ENCODE results near the gene PACSIN2.
"Not testable (repeated sequence)": the region's sequence is repeated elsewhere in the genome, so short reads cannot be mapped to it uniquely, and the experiment has no call there.

The PACSIN2 gene

DNA sequence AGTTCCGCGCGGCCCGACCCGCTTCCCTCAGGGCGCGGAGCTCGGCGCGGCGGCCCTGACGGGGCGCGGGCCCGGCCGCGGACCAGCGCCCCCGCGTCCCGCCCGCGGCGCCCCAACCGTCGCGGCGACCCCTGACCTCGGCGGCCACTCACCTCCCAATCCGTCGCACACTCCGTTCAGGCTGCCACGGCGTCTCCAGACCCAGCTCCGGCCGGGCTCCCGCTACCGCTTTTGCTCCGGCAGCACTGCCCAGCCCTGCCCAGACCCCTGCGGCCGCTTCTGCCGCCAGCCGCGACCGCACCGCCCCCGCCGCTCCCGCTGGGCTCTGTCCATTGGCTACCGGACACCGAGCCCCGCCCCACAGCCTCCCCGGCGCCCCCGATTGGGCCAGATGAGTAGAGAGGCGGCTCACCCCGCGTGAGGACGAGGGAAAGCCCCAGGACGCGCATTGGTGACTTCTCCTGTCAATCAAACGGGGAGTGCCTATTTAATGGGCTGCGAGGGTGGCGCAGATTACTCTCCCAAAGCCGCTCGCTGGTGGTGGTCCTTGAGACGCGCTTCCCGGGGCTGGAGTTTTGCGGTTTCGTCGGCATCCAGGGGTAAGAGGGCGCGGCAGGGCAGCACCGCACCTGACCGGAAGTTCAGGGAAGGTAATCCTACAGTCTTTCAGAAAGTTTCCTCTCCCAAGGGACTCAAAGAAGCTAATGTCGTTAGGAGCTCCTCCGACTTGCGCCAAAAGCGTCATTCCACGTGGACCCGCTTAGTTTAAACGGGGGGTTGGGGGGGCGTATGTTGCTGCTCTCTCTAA, at the start of gene PACSIN2:
Gene PACSIN2 (minus strand): TSS at position 281 of the 808 bp plus-strand sequence. CDS start 103,069 bp downstream, outside the sequence.
- DNase-seq (ENCODE audit: low spot score): peak; percentile 100

DNA sequence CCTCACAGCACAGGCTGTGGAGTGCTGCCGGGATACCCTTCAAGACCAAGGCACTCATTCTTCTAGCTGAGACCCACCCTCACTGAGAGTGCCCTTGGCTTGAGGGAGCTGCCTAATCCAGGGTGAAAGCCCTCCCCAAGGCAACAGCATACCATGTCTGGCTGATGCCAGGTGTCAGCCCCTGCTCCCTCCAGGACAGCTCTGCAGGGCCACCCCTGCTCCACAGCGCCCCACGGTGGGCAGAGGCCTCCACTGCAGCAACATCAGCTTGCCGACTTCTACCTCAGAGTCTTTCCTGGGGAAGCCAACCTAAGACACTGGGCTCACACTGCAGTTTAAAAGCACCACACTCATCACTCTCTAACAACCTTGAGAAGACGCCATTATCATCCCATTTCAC, 45.2 kb upstream of the PACSIN2 start:
- DNase-seq (ENCODE audit: low spot score): peak; percentile 41

GRCh38 chr22:43057641-43058040, 42.7 kb upstream of the PACSIN2 start:
- DNase-seq (ENCODE audit: low spot score): no peak

DNA sequence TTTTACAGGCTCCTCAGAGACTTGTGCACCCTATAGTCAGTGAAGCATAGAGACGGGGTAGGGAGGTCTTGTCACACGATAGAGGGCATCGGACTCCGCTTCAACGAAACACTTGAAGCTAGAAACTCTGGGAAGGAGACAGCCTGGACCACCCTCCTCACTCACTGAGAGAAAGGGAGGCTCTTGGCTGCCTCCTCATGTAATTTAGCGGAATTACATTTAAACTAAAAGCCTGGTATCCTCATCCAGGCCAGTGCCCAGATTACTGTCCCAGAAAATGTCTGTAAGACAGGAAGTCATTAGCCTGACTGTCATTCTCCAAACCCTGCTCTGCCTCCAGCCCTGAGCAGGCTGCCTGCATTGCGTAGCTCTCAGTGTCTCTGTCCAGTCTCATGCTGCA, 38.2 kb upstream of the PACSIN2 start:
- no peak for DNase-seq (ENCODE audit: low spot score)

GRCh38 chr22:43050995-43051394, 36.0 kb upstream of the PACSIN2 start:
- no peak for DNase-seq (ENCODE audit: low spot score)

DNA sequence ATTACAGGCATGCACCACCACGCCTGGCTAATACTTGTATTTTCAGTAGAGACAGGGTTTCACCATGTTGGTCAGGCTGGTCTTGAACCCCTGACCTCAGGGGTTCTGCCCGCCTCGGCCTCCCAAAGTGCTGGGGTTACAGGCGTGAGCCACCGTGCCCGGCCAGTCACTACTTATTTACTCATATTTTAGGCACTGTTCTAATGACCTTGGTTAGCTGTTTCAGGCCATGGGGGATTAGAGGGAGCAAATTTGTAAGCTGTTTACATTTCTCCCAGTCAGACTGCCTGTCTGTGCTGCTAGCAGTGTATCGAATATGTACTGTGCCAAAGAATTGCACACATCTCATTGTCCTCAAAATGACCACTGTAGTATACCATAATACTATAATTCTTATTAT, 32.7 kb upstream of the PACSIN2 start:
- no peak for DNase-seq (ENCODE audit: low spot score)

DNA sequence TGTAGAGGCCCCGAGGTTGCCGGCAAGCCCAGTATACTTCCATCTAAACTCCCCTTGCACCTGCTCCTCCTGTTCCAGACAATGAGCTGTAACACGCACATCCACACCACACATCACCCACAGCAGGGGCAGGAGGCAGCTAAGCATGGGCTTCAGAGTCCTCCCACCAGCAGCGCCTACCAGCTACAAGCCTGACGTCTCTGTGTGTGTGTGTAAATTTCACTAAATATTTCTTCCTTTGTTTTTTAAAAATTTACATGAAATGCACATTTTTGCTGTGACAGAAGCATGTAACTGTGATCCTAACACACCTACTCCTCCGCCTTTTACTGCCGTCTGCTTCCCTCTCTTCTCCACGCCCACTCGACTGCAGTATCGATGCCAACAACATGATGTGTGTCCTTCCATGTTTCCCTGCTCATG, 29.4 kb upstream of the PACSIN2 start:
- no peak for DNase-seq (ENCODE audit: low spot score)

- no peak for DNase-seq (ENCODE audit: low spot score)
Observed at GRCh38 chr22:43042101-43042780, 27.3 kb upstream of the PACSIN2 start.

- DNase-seq (ENCODE audit: low spot score): no peak
Observed at GRCh38 chr22:43039800-43040199, 24.9 kb upstream of the PACSIN2 start.

DNA sequence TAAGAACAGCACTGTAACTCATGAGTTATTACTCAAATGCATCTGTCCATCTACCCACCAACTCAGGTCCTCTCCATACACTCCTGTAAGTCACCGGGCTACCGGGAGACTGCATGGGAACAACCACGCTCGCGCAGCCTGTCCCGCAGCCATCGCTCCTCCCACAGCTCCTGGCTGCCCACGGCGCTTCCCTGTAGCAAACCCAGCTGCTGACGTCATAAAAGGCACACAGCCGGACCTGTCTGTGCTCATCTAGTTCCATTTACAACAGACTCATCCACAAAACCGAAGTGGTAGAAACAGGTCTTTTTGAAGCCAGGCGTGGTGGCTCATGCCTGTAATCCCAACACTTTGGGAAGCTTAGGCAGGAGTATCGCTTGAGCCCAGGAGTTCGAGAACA, 23.4 kb upstream of the PACSIN2 start:
- no peak for DNase-seq (ENCODE audit: low spot score)

GRCh38 chr22:43036282-43036829, 21.4 kb upstream of the PACSIN2 start:
- DNase-seq (ENCODE audit: low spot score): no peak

- DNase-seq (ENCODE audit: low spot score): no peak
Observed at GRCh38 chr22:43035250-43035649, 20.3 kb upstream of the PACSIN2 start.

- no peak for DNase-seq (ENCODE audit: low spot score)
Observed at GRCh38 chr22:43031617-43032016, 16.7 kb upstream of the PACSIN2 start.

- no peak for DNase-seq (ENCODE audit: low spot score)
Observed at GRCh38 chr22:43018615-43019014, 3.7 kb upstream of the PACSIN2 start.

DNA sequence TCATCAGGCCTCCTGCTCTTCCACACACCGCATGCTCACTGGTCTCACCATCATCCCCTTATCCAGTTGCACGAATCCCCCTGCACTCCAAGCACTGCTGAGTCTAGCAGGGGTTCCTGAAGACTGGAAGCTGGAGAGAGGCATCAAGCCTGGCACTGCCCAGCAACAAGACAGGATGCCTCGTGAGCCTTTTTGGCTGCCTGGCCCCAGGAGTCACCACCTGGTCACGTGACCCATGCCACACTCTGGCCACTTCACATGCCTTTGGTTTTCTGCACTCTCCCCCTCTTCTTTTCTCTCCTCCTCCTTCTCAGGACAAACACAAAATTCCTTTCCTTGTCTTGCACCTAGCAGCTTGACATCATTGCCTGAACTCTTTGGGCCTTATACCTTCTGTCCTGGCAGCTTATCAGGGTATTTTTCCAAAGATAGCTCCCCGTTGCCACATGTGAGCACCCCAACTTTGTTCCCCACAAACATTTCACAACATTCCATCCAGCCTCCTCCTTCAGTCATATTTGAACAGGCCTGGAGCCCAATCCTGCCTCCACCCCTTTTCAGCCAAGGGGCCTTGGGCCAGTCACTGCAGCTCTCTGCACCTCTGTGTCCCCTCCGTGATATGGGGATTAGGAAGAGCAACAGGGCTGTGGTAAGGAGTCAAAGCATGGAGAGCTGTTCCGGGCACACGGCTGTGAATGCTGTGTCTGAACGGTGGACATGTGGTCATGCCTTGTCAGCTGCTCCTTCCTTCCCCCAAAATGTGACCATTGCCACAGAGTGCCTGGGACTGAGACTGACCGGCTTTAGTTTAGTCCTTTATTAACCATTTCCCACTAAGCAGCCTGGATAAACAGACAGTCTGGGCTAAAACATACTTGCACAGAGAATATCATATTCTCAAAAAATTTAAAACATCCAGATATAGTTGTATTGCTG, 2.8 kb upstream of the PACSIN2 start:
- no peak for DNase-seq (ENCODE audit: low spot score)

DNA sequence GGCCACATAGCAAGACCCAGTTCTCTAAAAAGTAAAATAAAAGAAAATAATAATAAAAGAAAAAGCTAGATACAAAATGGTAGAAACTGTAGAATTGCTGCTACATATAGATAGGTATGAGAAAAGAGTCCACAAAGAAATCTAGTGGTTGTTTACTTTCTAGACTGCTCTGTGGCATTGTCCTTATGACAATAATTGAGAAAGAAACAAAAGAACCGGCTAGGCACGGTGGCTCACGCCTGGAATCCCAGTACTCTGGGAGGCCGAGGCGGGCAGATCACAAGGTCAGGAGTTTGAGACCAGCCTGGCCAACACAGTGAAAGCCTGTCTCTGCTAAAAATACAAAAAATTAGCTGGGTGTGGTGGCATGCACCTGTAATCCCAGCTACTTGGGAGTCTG, 1.2 kb upstream of the PACSIN2 start:
- not testable (repeated sequence) for DNase-seq (ENCODE audit: low spot score)

DNA sequence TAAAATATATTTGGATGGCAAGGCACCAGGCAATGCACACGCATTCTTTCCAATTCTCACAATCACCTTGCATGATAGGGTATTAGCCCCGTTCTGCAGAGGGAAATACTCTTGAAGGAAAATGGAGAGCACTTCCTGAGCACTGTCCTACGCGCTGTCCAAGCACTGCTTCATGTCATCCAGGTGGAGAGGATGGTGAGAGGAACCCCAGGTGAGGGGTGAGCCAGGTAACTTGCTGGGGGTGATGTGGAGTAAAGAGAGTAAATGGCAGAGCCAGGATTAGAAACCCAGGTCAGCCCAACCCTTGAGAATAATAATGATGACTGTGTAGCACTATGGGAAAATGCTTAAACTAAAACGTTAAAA, 711 bp upstream of the PACSIN2 start:
- no peak for DNase-seq (ENCODE audit: low spot score)

DNA sequence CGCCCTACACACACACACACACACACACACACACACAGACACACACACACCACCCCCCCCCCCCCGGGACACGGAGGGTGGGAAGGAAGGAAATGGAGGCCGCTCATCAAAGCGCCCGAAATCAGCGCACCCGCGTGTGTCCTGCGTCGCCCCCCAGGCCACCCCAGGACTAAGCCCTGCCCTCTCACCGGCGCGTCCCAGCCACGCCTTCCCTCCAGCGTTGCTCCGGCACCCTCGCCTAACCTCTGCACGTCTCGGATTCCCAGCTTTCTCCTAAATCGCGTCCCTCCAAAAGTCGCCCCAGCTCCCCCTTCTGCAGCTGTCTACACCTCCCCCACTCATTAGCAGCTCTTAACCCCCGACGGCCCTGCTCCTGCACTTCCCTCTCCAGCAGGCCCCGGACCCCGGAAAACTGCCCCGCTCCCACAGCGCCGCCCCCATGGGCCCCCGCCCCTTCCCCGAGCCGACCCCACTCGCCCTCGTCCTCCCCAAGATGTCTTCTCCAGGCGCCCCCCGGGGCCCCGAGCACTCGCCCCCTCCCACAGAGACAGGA, 557 bp downstream of the PACSIN2 start:
- DNase-seq (ENCODE audit: low spot score): no peak

- peak; percentile 19 for DNase-seq (ENCODE audit: low spot score)
Observed at GRCh38 chr22:43013355-43014315, 1.3 kb downstream of the PACSIN2 start.

GRCh38 chr22:43012390-43012789, 2.6 kb downstream of the PACSIN2 start:
- no peak for DNase-seq (ENCODE audit: low spot score)

- no peak for DNase-seq (ENCODE audit: low spot score)
Observed at GRCh38 chr22:43011079-43011478, 3.9 kb downstream of the PACSIN2 start.

Measured in germinal center (tissue), 1 donor.